H9 (cell line): ENCODE measurements around the gene KAZN. TPM values are rescaled to one million over a fixed set of nuclear protein-coding genes. Genes with fewer than 3 reads are reported as not detected.

Experiments
- DNase-seq: peaks from one replicate; pipeline ENCODE4 v3.0.0-alpha.2; 2017
- H2AFZ ChIP-seq: one replicate; pipeline ENCODE4 v1.6.1; 2013; ENCODE audit warnings: mild to moderate bottlenecking, low read length, control low read depth, moderate library complexity
- H2AK5ac ChIP-seq: 2 replicates; pipeline ENCODE4 v1.6.1; 2013; ENCODE audit warnings: low read length, control low read depth, mixed read lengths; ENCODE audit not compliant: insufficient read length
- H2BK120ac ChIP-seq: one replicate; pipeline ENCODE4 v1.6.1; 2013; ENCODE audit warnings: low read depth, mild to moderate bottlenecking, low read length, control low read depth, inconsistent platforms; ENCODE audit not compliant: poor library complexity, severe bottlenecking
- H2BK12ac ChIP-seq: 2 replicates; pipeline ENCODE4 v1.6.1; 2013; ENCODE audit warnings: low read length, control low read depth, mixed read lengths, low read depth; ENCODE audit not compliant: insufficient read length
- H2BK15ac ChIP-seq: 2 replicates; pipeline ENCODE4 v1.6.1; 2013; ENCODE audit warnings: low read depth, low read length, control low read depth
- H2BK20ac ChIP-seq: one replicate; pipeline ENCODE4 v1.6.1; 2013; ENCODE audit warnings: low read depth, mild to moderate bottlenecking, low read length, control low read depth, inconsistent platforms; ENCODE audit not compliant: poor library complexity, severe bottlenecking
- H2BK5ac ChIP-seq: 2 replicates; pipeline ENCODE4 v1.6.1; 2013; ENCODE audit warnings: low read length, control low read depth, mixed read lengths; ENCODE audit not compliant: insufficient read length
- H3K14ac ChIP-seq: 2 replicates; pipeline ENCODE4 v1.6.1; 2013; ENCODE audit warnings: low read length, control low read depth; ENCODE audit not compliant: insufficient read depth
- H3K18ac ChIP-seq: 2 replicates; pipeline ENCODE4 v1.6.1; 2013; ENCODE audit warnings: low read depth, mild to moderate bottlenecking, mixed read lengths, low read length, control low read depth; ENCODE audit not compliant: insufficient read length
- H3K23ac ChIP-seq: 2 replicates; pipeline ENCODE4 v1.6.1; 2013; ENCODE audit warnings: low read length, control low read depth, mixed read lengths, low read depth; ENCODE audit not compliant: insufficient read length
- H3K23me2 ChIP-seq: 2 replicates; pipeline ENCODE4 v1.6.1; 2013; ENCODE audit warnings: low read depth, mild to moderate bottlenecking, mixed read lengths, low read length, control low read depth; ENCODE audit not compliant: insufficient read length, poor library complexity, severe bottlenecking
- H3K27ac ChIP-seq: 2 replicates; pipeline ENCODE4 v1.5.1; 2013; ENCODE audit warnings: low read length, control low read depth, mixed read lengths, low read depth; ENCODE audit not compliant: insufficient read length
- H3K27me3 ChIP-seq: 2 replicates; pipeline ENCODE4 v1.6.1; 2013; ENCODE audit warnings: low read length, control low read depth, inconsistent platforms; ENCODE audit not compliant: insufficient read depth
- H3K4ac ChIP-seq: 2 replicates; pipeline ENCODE4 v1.6.1; 2013; ENCODE audit warnings: low read depth, mild to moderate bottlenecking, control low read depth, inconsistent platforms, low read length, moderate library complexity
- H3K4me1 ChIP-seq: 2 replicates; pipeline ENCODE4 v1.6.1; 2013; ENCODE audit warnings: low read length, control low read depth, inconsistent platforms; ENCODE audit not compliant: insufficient read depth
- H3K4me2 ChIP-seq: 2 replicates; pipeline ENCODE4 v1.6.1; 2013; ENCODE audit warnings: low read length, control low read depth, mixed read lengths; ENCODE audit not compliant: insufficient read length, insufficient read depth
- H3K56ac ChIP-seq: 2 replicates; pipeline ENCODE4 v1.6.1; 2013; ENCODE audit warnings: low read depth, mild to moderate bottlenecking, mixed read lengths, low read length, control low read depth; ENCODE audit not compliant: insufficient read length
- H3K79me1 ChIP-seq: 2 replicates; pipeline ENCODE4 v1.6.1; 2013; ENCODE audit warnings: low read depth, mild to moderate bottlenecking, moderate library complexity, low read length, control low read depth, inconsistent platforms; ENCODE audit not compliant: insufficient read depth, poor library complexity, severe bottlenecking
- H3K79me2 ChIP-seq: 2 replicates; pipeline ENCODE4 v1.6.1; 2013; ENCODE audit warnings: low read length, control low read depth, inconsistent platforms; ENCODE audit not compliant: insufficient read depth
- H3K9ac ChIP-seq: 2 replicates; pipeline ENCODE4 v1.6.1; 2013; ENCODE audit warnings: low read length, control low read depth, mixed read lengths; ENCODE audit not compliant: insufficient read length; ENCODE audit errors: extremely low read depth
- H3K9me3 ChIP-seq: one replicate; pipeline ENCODE4 v1.6.1; 2013; ENCODE audit warnings: low read depth, low read length, inconsistent platforms; ENCODE audit not compliant: control insufficient read depth
- H3T11ph ChIP-seq: one replicate; pipeline ENCODE4 v1.6.1; 2013; ENCODE audit warnings: mild to moderate bottlenecking, low read length, control low read depth, inconsistent platforms
- H4K20me1 ChIP-seq: one replicate; pipeline ENCODE4 v1.6.1; 2013; ENCODE audit not compliant: control insufficient read depth, insufficient read length, insufficient read depth
- H4K5ac ChIP-seq: 2 replicates; pipeline ENCODE4 v1.6.1; 2013; ENCODE audit warnings: low read depth, mild to moderate bottlenecking, mixed read lengths, low read length, control low read depth; ENCODE audit not compliant: insufficient read length
- H4K8ac ChIP-seq: replicated peaks from 2 replicates; pipeline ENCODE4 v1.6.1; 2013; ENCODE audit warnings: low read length, control low read depth, mixed read lengths, low read depth; ENCODE audit not compliant: insufficient read length
- H4K91ac ChIP-seq: 2 replicates; pipeline ENCODE4 v1.6.1; 2013; ENCODE audit warnings: low read depth, mild to moderate bottlenecking, moderate library complexity, mixed read lengths, low read length, control low read depth; ENCODE audit not compliant: insufficient read length
- H3K27ac Mint-ChIP-seq, 3 experiments: 2 replicates in 2 of 3; 3 replicates in 1 of 3; pipeline ENCODE4 v1.8.0; 2020 to 2021; ENCODE audit warnings: mixed read lengths in 3 of 3, mild to moderate bottlenecking in 1 of 3, moderate library complexity in 1 of 3
- H3K27me3 Mint-ChIP-seq: 2 replicates; pipeline ENCODE4 v1.8.0; 2021; ENCODE audit warnings: low read depth, mild to moderate bottlenecking, moderate library complexity, mixed read lengths
- H3K36me3 Mint-ChIP-seq, 3 experiments: 2 replicates in 2 of 3; 3 replicates in 1 of 3; pipeline ENCODE4 v1.8.0; 2020 to 2021; ENCODE audit warnings: low read depth in 3 of 3, mixed read lengths in 3 of 3; ENCODE audit not compliant: insufficient read depth in 1 of 3
- H3K4me1 Mint-ChIP-seq, 2 experiments: 2 replicates each; pipeline ENCODE4 v1.8.0; 2020; ENCODE audit warnings: mixed read lengths in 2 of 2
- H3K4me3 Mint-ChIP-seq, 2 experiments: 2 replicates in 1 of 2; 3 replicates in 1 of 2; pipeline ENCODE4 v1.8.0; 2020 to 2021; ENCODE audit warnings: mild to moderate bottlenecking in 2 of 2, mixed read lengths in 2 of 2, moderate library complexity in 1 of 2
- H3K9me3 Mint-ChIP-seq, 2 experiments: 2 replicates in 1 of 2; 3 replicates in 1 of 2; pipeline ENCODE4 v1.8.0; 2020; ENCODE audit warnings: mild to moderate bottlenecking in 2 of 2, mixed read lengths in 2 of 2, moderate library complexity in 1 of 2
- CTCF ChIP-seq: fragments of 200-600 bp; sonication (generic); conservative IDR thresholded peaks from 3 replicates; pipeline ENCODE4 v1.8.0; 2021; ENCODE audit warnings: antibody characterized with exemption, mild to moderate bottlenecking
- WGBS: extraction: QIAGEN DNeasy Blood & Tissue Kit; methylation state at CpG from one replicate; pipeline ENCODE4 v1.1.7; 2013; ENCODE audit warnings: missing lambda C conversion rate, low lambda C conversion rate, mixed read lengths; ENCODE audit not compliant: insufficient read length; ENCODE audit errors: extremely low coverage; 5-methylcytosine and 5-hydroxymethylcytosine counted together
- total RNA-seq: library from RNA; stranded (reverse); gene quantifications from 2 replicates; pipeline ENCODE4 v1.2.1, GENCODE V29; 2021

The KAZN gene
- total RNA-seq, 1 experiment from 2014 or later: 7.6 TPM

- Histone ChIP-seq H3K9me3 (no peaks in the 10 kb centered on the region), H3K27me3 (no peaks in the 10 kb centered on the region), H2BK20ac (no peak overlapping the region), H2AK5ac (no peak overlapping the region), H3K18ac (no peak overlapping the region), H3K4me2 (no peak overlapping the region), H4K5ac (no peak overlapping the region), H3K27ac (no peak overlapping the region), H3K79me1 (no peaks in the 10 kb centered on the region), H3K4me1 (no peaks in the 10 kb centered on the region; the same call in 1 of the 2 replicates), H3K56ac (no peak overlapping the region), H3K14ac (no peak overlapping the region), H3K79me2 (no peaks in the 10 kb centered on the region), H2BK120ac (no peak overlapping the region), H3K23ac (no peak overlapping the region), H4K91ac (no peak overlapping the region), H3K9ac (no peak overlapping the region), H4K8ac (no peak overlapping the region), H2BK15ac (no peak overlapping the region), H3K23me2 (no peaks in the 10 kb centered on the region), H2BK12ac (no peak overlapping the region), H4K20me1 (no peaks in the 10 kb centered on the region), H3T11ph (no peak overlapping the region), H2BK5ac (no peak overlapping the region), H3K4ac (no peak overlapping the region), H2AFZ (no peak overlapping the region)
- peaks cover 30% of the 10 kb centered on the region in 2 experiments for H3K4me1 Mint-ChIP-seq
- peaks cover 0 to 4% (median 0%) of the 10 kb centered on the region in 3 experiments; a peak in 2 of 7 replicates for H3K36me3 Mint-ChIP-seq
- H3K27ac Mint-ChIP-seq: no peak overlapping the region
- DNase-seq: no peak
- H3K27me3 Mint-ChIP-seq: no peaks in the 10 kb centered on the region
- peaks cover 3 to 4% of the 10 kb centered on the region in 2 experiments; a peak in 3 of 5 replicates for H3K9me3 Mint-ChIP-seq
- no CpG with 5 or more reads among the region's 7 CpGs for WGBS
- TF ChIP-seq CTCF: no peak
- H3K4me3 Mint-ChIP-seq: no peak overlapping the region
These were observed 26.5 kb downstream of the KAZN start for GRCh38 chr1:14624941-14625340.
